GM18870 (cell line): ENCODE data around the gene PAAF1.

Source experiments
- ATAC-seq: cut with Tn5 transposase; IDR thresholded peaks from one replicate; pipeline ENCODE4 v1.9.1; 2021; ENCODE audit warnings: moderate library complexity; ENCODE audit not compliant: unreplicated experiment

The PAAF1 gene, protein sequence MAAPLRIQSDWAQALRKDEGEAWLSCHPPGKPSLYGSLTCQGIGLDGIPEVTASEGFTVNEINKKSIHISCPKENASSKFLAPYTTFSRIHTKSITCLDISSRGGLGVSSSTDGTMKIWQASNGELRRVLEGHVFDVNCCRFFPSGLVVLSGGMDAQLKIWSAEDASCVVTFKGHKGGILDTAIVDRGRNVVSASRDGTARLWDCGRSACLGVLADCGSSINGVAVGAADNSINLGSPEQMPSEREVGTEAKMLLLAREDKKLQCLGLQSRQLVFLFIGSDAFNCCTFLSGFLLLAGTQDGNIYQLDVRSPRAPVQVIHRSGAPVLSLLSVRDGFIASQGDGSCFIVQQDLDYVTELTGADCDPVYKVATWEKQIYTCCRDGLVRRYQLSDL

GRCh38 chr11:73876424-73877310 lies at the start of gene PAAF1, which contains the start of gene COA4:
Gene PAAF1, plus strand, starts transcription at chr11:73876999. Its CDS starts 23 bp downstream, at chr11:73877022.
Gene COA4, minus strand, starts transcription at chr11:73876846. Its CDS starts 3,468 bp downstream, at chr11:73873378.
- peak; percentile 94 for ATAC-seq

DNA sequence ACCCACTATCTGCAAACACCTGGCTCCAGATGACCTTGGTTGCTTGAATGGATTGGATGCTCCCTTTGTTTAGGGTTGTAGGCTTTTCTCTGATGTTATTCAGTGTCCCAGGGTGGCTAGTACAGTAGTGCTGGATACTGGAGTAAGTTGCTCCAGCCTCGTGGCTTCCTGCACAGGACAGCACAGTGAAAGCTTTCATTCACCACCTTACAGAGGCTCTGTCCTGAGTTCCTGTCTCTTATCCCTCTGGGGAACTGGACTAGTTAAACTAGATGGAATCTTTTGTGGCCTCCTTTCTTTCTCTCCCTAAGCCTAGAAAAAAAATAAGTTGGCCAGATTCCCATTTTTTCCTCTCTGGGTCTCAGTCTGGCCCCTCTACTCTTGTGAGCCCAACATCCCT lies 46.5 kb upstream of the PAAF1 start:
- ATAC-seq: no peak

DNA sequence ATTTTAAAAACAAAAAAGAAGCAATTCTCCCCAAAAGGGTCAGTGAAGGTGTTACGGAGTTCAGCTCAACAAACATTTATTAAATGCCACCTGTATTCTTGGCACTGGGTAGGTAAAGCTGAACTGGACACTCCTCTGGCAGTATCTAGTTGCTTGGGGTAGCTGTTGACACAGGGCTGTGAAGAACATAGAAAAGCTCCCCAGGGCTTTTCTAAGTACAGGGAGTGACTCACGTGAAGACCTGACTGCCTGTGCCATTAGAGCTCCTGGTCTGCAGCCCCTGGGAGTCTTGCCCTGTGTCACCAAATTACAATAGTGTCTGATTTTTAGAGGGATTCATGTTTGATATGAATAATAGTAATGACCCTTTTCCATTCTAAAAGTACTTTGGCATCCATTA lies 43.7 kb upstream of the PAAF1 start:
- ATAC-seq: no peak

- ATAC-seq: no peak
These were observed 38.2 kb upstream of the PAAF1 start for GRCh38 chr11:73838443-73839122.

GRCh38 chr11:73839123-73839457 lies 37.7 kb upstream of the PAAF1 start:
- ATAC-seq: no peak

- ATAC-seq: no peak
These were observed 25.6 kb upstream of the PAAF1 start for GRCh38 chr11:73851046-73851764.

DNA sequence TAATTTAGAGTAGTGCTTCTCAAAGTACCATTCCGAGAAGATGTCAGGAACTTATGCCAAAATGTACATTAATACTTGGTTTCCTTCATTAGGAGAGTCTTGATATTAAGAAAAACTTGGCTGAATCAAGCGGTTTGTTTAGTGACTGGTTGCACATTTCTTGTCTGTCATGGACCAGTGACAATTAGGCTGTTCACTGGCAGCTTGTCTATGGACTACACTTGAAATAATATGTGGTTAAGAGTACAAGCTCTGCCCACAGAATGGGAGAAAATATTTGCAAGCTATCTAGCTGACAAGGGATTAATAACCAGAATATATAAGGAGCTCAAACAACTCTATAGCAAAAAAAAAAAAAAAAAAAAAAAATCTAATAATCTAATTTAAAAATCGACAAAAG lies 24.8 kb upstream of the PAAF1 start:
- ATAC-seq: no peak

- ATAC-seq: no peak
These were observed 22.1 kb upstream of the PAAF1 start for GRCh38 chr11:73854680-73855079.

GRCh38 chr11:73856031-73856567 lies 20.7 kb upstream of the PAAF1 start:
- no peak for ATAC-seq

DNA sequence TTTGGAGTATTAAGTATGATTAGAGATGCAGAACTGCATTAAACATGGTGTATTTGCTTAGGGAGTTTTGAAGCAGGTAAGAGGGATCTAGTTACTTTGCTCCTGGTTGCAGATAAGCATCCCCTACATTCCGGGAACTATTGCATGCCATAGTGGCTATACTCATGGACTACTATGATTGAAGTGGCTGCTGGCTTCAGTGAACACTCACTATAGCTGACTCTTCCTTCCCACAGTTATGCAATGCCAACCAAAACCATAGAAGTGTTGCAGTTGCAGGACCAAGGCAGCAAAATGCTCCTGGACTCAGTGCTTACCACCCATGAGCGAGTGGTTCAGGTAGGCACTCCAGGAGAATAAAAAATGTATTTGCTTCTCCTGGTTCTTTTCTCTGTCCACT lies 17.1 kb upstream of the PAAF1 start:
- ATAC-seq: no peak

DNA sequence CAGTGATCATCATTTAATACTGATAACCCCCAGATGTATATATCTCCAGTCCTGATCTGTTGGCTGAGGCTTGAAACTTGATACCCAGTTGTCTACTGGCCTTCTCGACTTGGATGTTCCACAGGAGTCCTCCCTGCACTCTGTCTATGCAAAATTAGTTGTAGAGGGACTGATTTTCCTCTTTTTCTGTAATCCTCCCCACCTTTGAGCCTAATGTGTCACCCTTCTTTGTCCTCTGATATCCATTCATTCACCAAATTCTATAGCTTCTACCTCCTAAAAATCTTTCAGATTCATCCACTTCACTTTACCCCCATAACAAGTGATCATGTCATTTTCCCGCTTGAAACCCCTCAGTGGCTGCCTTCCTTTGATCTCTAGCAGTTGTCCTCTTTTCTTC lies 16.6 kb upstream of the PAAF1 start:
- no peak for ATAC-seq

DNA sequence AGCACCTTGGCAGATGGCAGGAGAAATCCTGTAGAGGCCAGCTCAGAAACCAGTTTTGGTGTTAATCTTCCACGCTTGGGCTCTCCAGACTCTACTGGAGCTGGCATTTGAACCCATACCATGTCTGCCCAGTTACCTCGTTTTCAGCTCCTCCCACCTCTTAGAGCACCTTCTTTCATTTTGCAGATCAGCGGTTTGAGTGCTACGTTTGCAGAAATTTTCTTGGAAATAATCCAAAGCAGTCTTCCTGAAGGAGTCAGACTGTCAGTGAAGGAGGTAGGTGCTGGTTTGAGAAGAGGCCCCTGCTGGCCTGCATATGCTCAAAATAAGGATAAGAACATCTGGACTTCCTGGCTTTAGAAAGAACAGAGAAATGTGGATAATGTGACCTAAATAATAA lies 13.8 kb upstream of the PAAF1 start:
- ATAC-seq: no peak

DNA sequence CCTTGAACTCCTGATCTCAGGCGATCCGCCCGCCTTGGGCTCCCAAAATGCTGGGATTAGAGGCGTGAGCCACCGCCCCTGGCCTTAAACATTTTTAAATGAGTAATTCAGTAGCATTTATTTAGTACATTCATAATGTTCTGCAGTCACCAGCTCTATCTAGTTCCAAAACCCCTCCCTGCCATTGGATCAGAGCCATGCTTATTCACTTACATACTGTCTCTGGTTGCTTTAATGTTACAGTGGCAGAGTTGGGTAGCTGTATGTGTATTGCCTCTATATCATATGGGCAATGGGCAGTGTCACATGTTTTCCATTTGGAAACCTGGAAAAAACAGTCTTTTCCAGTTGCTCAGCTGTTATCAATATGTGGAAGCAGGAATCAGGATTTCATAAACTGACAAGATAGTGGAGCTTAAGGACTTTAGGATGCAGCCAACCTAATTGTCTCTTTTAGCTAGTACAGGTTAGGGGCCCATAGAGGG lies 10.7 kb upstream of the PAAF1 start:
- ATAC-seq: no peak

DNA sequence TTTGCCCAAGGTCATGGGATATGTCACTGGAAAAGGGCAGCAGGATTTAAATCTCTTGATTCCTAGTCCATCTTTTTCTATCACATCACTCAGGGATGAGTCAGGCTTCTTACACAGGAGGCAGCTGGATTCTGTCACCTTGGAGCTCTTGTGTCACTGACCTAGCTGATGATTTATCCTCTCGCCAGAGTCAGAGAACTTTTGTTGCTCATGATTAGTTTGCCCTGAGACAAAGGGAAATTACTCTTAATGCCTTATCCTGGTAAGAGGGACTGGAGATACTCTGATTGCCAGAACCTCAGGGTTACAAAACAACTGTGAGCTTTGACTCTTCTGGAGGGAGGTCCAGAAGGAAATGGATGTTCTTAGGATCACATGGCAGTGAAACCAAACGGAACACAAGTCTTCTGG lies 10.2 kb upstream of the PAAF1 start:
- ATAC-seq: no peak

DNA sequence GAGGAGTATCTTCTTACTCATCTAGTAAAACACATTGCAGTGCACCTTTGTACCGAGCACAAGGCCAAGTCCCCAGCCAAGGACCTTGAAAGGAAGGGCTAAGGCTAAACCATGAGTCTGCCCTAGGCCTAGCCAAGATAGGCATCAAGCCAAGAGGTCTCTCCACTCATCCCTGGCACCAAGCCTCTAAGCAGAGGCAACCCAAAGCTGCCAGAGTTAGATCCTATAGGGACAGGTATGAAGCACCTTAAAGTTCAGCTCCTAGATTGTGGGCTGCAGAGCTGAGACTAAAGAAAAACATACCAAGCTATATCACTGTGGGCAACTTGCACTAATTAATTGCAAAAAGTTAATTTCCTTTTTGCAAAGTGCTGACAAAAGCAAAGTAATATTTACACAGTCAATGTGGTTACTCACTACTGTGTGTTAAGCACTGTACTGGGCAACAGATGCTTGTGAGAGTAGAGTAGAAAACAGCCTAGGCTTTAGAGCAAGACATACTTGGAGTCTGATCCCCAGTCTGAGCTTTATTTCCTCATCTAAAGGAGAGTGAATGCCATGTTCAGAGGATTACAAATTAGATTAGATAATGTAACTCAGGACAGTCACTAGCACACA lies 7.4 kb upstream of the PAAF1 start:
- ATAC-seq: no peak

DNA sequence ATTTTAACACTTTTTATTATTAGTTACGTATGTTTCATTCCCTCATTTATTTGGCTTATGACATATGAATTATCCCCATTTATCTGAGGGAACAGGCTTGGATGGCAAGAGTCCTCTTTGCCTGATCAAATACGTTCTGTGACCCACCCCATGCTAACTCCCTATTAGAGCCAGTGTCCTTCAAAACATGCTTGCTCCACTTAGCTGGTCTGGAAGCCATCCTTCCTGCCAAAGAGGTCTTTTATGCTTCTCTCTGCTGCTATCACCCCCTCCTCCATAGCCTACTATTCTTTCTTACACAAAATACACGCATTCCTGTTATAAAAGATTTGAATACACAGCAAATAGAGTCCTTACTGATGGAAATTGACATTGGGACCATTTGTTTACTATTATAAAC lies 6.5 kb upstream of the PAAF1 start:
- ATAC-seq: no peak

DNA sequence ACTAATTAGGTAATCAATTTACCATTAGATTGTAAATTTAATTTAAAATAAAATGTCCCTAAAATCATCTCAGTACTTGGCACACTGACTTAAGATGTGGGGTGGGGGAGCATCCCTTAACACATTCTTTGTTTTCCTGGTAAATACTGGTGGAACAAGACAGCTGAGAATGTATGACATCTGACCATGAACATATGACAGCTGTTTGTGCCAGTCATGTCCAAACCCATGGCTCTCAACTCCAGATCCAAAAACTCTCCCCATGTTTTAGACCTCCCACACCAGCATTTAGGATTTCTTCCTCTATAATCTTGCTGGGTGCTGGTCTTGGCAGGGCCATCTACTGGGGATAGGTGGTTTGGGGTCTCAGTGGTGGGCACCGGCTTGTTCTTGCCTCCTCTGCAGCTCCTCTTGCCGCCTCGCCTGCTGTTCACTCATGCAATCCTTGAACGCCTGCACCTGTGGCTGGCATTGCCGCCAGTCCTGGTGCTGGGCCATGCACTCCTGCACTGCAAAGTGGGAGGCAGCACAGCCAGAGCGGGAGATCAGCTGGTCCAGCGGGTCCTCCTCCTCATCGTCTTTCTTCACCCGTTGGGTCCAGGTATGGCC lies 3.9 kb upstream of the PAAF1 start:
- no peak for ATAC-seq

DNA sequence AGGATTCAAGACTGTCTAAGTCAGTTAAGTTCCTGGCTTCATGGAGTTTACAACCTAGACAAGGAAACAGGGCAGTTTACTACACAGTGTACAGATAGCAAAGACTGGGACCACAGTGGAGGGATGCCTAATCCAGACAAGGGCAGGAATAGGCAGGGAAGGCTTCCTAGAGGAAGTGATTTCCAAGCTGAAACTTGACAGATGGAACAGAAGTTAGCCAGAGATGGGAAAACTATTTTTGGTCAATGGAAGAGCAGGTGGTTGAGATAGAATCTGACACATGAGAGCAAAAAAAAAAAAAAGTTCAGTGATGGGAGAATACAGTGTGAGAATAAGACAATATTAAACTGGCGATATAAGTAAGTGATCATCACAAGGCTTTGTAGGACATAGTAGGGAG lies 1.4 kb upstream of the PAAF1 start:
- no peak for ATAC-seq

DNA sequence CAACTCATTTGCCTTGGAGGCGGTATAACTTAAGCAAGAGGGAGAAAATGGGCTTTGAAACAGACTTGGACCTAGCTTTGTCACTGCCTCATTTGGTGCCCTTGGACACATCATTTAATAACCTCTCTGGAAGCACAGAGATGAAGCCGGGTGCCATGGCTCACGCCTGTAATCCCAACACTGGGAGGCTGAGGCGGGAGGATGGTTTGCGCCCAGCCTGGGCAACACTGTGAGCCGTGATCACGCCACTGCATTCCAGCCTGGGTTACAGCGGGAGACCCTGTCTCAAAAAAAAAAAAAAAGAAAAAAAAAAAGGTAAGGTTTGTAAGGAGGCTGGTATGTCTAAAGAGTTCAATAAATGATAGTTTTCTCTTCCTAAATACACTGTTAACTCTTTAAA lies 959 bp upstream of the PAAF1 start:
- ATAC-seq: no peak

DNA sequence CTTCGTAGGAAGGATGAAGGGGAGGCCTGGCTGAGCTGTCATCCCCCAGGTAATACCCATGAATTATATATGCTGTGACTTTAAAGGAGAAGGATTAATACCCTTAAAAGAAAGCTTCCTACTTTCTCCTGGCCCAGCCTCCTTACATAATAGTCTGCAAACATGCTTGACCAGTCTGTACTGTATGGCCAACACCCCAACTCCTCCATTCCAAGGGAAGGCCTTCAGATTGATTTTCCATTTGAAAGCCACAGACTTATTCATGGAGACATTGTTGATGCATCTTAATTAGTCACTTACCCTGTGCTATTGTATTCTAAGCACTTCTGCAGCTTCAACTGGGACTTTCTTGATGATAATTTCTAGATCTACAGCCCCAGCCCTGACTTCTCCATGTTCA lies 2.0 kb downstream of the PAAF1 start:
- no peak for ATAC-seq
